HG03064 (cell line): ENCODE measurements around the gene COL23A1.

Source experiments
- ATAC-seq: cut with Tn5 transposase; IDR thresholded peaks from one replicate; pipeline ENCODE4 v1.9.1; 2021; ENCODE audit warnings: low read depth; ENCODE audit not compliant: unreplicated experiment

COL23A1 gene

DNA sequence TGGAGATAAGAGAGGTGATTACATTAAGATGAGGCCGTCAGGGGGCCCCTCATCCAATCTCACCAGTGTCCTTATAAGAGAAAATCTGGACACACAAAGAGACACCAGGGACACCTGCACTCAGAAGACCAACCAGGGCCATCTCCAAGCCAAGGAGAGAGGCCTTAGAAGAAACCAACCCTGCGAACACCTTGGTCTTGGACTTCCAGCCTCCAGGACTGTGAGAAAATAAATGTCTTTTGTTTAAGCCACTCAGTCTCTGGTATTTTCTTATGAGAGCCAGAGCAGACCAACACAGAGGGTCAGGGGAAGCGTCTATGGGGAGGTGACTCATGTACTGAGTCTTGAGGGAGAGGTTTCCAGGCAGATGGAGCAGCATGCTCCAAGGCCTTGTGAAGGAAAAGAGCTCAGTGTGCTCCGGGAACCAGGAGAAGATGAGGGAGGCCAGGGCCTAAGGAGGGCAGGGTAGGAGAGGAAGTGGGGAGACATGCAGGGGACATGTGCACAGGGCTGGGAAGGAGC is 363.0 kb downstream of the COL23A1 start:
- no peak for ATAC-seq

DNA sequence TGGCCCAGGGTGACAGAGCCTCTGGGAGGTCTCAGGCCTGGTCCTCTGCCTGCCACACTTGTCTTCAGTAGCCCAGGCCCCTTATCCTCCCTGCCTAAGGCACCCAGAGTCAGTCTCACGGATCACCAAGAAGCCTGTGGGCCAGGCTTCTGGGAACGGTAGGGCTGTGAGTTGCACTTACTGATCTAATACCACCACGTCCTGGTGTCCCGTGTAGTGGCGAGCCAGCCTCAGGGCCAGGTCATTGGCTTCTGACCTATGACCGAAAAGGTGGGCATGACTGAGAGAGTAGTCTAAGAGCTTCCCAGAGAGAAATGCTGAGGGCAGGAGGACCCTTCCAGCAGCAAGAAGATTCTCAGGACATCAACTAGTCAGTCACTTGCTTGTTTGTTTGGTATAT is 365.0 kb downstream of the COL23A1 start:
- no peak for ATAC-seq

DNA sequence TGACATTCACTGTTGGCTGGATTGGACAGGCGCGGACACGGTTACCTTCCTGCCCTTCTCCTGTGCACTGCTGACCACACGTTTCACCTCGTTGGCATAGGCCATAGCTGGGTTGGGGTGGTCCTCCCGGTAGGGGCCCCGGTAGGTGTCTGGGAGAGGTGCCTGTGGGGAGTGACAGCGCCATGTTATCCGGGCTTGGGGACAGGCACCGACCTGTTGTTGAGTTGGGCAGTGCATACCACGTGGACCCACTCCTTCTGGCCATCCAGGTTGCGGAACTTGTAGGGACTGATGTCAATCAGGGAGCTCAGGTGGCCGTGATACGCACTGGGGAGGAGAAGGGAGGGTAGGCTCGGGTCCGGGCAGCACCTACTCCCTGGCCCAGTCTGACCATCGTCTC is 365.8 kb downstream of the COL23A1 start:
- ATAC-seq = no peak

DNA sequence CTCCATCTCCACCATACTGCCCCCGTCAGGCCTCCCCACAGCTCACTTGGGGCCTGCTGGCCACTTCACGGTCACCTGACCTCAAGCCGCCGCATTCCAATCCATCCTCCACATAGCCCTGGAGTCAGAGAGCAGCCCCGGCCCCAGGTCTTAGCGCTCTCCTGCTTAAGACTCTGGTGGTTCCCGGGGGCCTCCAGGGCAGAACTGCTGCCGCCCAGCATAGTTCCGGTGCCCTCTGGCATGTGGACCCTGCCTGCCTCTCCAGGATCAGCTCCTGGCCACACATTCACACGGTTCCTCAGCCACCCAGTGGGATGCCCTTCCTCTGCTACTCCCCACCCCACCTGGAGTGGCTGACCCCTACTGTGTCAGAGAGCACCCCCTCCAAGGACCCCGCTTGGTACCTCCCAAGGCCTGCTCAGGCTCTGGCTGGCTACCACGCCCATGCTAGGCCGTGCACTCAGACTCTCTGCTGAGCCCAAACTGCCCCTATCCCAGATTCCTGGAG is 366.3 kb downstream of the COL23A1 start:
- no peak for ATAC-seq

DNA sequence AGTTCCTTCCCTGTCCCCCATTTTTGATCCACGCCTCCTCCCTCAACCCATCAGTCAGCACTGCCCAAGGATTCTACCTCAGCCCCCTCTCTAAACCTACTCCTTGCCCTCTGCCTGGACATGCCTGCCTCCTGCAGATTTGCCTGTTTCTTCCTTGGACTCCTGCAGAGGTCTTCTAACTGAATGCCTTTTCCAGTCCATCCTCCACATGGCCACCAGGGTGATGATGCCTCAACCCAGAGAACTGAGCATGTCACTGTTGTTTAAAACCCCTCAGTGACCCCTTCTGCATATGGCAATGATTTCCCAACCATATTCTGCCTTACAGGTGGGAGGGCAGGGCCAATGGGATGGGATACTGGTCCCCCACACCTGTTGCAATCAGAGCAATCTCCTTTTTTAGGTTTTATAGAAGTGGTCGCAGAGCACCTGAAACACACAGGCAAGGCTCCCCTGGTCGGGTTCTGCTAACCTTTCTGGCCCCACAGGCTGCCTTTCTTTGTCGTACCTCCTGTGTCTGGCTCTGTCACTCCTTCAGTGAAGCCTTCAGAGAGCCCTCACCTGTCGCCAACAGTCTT is 366.9 kb downstream of the COL23A1 start:
- ATAC-seq = no peak

DNA sequence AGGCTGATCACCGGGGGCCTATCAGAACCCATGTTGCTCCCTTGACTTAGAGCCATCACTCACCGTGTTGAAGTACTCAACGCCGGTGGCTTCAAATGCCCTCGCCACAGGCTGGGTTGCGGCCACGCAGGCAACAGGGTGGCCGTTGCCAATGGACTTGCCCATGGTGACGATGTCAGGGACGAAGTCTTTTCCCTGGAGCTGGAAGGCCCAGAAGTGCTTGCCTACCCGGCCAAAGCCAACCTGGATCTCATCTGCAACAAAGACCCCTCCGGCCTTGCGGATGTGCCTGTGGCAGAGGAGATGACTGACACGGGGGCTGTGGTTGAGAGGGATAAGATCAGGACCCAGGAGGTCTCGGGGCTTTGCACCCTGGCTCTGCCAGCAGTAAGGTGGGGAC is 367.9 kb downstream of the COL23A1 start:
- ATAC-seq = no peak

DNA sequence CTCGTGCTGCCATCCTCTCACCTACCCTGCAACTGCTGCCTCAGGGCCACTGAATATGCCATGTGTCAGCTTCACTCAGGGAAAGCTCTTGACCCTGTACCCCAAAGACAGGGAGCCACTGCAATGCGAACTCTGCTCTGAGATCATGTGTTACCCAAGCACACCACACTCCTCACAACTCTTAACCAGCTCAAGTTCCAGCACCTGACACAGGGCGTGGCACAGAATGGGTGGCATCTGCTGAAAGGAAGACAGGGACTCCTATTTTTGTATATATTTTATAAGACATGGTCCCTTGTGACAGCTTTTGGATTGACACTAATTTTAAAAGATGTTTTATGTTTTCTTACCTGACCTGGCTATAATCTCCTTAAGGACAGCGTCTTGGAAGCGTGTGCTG is 368.3 kb downstream of the COL23A1 start:
- no peak for ATAC-seq

DNA sequence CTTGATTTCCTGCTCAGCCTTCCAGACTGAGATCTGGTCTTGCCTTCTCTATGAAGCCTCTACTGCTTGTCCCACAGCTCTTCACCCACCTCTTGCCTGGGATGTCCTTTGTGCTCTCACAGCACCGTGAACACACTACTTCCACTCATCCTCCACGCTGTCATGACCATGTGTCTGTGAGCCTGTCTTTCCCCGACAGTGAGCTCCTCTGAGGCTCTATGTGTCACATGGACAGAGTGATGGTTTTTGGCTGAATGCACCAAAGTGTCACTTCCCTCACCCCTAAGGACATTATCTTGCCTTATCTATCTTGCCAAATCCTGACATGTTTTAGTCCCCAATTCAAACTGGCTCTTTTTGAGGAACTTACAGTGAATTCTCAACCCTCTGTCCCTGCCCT is 368.9 kb downstream of the COL23A1 start:
- ATAC-seq = no peak

DNA sequence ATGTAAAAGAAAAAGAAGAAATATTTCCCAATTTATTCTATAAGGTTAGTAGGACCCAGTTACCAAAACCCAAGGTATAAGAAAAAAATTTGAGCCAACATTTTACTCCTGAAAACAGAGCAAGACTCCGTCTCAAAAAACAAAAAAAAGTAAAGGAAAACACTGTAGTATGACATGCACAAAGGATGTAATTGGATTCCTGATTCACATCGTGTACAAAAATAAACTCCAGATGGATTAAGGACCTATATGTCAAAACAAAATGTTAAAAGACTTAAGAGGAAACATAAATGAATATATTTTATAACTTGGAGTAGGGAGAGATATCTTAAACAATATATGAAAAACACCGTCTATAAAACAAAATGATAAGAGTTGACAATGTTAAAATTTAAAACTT is 371.4 kb downstream of the COL23A1 start:
- ATAC-seq = no peak

DNA sequence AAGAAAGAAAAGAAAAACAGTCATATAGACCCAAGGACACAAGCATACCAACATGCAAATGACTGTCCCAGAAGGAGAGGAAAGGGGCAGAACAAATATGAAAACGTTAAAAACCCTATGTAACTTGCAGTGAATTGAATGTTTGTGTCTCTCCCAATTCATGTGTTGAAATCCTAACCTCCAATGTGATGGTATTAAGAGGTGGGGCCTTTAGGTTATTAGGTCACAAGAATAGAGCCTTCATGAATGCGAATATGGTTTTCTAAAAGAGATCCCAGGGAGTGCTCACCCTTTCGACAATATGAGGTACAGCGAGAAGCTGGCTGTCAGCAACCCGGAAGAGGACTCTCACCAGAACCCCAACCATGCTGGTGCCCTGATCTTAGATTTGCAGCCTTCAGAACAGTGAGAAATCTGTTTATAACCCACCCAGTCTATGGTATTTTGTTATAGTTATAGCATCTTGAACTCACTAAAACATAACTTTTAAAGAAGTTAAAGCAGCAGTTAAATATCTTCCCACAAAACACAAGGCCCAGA is 371.9 kb downstream of the COL23A1 start:
- no peak for ATAC-seq

DNA sequence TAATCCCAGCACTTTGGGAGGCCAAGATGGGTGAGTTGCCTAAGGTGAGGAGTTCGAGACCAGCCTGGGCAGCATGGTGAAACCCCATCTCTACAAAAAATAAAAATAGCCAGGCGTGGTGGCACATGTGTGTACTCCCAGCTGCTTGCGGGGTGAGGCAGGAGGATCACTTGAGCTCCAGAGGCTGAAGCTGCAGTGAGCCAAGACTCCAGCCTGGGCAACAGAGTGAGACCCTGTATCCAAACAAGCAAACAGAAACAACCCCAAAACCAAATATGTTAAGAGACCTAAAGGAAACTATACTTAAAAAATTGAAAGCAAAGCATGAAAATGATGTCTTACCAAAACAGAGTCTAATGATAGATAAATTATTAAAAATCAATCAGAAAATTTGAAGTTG is 373.4 kb downstream of the COL23A1 start:
- ATAC-seq = no peak

DNA sequence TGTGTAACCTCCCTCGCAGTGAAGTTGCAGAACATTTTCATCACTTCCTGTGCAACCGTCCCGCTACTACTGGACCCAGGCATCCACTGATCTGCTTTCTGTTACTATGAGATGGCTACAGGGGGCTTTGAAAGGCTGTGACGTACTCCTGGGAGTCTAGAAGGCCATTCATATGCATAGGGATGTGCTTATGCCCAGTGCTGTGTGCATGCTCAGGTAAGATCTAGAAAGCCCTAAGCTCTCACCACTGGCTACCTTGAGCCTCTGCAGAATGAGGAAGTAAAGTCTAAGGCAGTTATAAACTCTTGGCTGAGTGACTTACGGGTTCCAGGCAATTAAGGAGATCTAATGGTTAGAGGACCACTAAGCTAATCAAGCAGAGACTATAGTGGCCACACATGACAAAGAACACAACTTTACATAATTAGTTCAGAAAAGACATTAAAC is 374.1 kb downstream of the COL23A1 start:
- no peak for ATAC-seq

DNA sequence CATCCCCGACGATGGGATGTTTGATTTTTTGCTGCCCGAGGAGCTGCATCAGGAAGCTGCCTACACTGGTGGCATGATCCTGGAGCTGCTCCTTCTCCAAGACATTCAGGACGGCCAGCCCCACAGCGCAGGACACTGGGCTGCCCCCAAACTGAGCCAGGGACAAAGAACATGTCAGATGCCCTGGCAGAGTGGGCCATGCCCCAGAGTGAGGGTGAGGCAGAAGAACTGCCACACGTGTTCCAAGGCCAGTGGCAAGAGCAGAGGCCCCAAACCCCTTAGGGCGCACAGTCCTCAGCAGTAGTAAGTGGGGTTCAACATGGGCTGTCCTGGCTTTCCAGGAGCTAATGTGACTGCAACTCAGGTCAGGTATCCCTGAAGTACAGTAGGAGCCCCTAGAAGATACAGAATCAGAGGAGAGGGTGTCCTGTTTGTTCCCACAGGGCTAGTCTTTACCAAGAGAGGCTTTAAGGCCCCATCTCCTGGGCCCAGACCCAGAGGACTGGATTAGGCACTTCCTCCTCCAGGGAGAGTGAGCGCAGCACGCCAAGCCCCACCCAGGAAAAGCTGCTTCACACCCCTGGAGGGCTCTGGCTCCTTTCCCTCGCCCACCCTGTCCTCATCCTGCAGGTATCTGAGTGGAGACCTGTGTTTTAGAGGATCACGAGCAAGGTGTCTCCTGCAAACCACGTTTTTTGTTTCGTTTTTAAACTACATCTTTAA is 374.8 kb downstream of the COL23A1 start:
- no peak for ATAC-seq

DNA sequence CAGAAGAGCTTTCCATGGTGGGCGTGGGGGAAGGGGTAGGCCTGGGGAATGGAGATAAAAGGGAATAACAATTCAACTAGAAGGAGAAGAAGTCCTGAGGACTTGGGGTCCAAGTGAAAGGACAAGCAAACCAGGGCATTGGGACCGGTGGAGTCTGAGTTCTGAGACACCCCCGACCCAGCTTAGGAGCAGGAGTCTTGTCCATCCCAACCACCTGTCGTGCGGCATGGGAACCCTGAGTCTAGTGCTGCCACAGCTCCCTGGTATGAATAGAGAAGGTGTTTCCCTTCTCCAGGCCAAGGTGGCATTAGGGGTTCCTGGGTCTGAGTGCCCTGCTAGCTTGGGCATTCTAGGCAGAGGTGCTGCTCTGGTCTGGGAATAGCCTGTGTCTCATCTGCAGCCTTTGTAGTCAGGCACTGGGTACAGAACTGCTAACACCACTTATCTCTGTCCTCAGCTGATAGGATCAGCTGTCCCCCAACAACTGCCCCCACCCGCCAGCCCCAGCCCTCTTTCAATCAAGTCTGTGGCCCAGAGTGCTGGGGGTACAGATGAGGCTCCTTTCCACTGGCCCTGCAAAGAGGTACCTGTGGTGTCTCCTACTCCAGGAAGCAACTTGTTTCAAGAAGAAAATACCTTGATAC is 375.9 kb downstream of the COL23A1 start:
- no peak for ATAC-seq

DNA sequence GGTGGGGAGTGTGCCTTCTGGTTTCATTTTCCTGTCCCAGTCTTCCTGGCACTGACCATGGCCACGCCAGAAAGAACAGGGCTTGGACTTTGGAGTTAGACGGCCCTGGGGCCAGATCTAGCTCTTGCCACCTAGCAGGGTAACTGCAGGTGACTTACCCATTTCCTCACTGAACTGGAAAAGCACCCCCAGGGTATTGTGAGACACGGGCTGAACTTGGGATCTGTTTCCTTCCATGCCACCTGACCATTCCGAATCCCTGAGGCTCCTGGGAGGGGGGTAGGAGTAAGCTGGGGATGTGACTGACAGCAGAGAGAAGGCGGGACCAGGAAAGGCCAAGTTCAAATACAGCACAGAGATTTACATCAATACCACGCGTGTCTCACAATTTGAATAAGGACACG is 376.4 kb downstream of the COL23A1 start:
- no peak for ATAC-seq

DNA sequence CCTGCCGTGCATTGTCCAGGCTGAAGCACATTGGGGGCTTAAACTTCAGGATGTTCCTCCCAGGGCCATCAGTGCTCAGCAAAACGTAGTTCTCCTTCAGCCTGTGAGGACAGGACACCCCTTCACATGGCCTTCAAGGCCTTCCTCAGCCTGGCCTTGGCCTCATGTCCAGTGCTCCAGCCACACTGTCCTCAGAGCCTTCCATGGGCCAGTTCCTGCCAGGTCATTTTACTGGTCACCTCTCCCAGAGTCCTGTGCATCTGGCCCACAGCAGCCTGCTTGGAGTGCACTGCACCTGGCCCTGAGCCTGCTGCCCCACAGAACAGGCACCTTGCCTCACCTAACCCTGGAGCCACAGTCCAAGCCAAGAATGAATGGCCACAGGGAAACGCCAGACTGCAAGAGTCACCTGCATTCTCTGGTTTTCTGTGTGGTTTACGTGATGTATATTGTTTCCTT is 377.2 kb downstream of the COL23A1 start:
- no peak for ATAC-seq

DNA sequence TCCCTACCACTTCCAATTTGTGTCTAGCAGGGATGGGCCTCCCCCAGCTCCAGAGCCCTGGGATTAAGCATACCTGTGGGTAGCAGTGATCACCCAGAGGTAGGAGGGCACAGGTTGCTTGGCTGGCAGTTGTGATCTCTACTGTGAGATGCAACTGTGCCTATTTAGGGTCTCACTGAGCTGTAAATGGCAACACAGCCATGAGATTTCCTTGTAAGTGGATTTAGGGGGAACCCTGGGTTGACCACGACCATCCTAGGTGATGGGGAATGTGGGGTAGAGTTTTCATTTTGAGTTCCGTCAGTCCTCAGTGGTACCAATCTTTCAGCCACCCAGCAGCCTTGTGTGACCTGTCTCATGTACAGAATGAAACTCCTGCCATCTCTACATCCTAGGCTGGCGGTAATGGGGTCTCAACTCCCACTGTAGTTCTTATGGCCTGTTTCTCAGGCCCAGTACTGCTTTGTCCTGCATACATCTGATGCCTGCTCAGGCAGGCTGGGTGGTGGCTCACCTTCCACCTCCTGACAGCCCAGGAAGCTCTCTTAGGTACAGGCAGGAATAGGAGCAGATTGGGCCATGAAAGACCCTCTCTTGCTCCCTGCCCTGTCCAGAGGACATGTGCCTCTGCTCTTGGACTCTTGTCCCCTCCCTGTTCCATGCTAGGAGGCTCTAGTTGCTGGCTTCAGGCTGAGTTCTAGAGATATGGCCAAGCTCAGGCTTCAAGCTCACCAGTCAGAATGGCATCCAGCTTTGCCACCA is 377.8 kb downstream of the COL23A1 start:
- no peak for ATAC-seq

DNA sequence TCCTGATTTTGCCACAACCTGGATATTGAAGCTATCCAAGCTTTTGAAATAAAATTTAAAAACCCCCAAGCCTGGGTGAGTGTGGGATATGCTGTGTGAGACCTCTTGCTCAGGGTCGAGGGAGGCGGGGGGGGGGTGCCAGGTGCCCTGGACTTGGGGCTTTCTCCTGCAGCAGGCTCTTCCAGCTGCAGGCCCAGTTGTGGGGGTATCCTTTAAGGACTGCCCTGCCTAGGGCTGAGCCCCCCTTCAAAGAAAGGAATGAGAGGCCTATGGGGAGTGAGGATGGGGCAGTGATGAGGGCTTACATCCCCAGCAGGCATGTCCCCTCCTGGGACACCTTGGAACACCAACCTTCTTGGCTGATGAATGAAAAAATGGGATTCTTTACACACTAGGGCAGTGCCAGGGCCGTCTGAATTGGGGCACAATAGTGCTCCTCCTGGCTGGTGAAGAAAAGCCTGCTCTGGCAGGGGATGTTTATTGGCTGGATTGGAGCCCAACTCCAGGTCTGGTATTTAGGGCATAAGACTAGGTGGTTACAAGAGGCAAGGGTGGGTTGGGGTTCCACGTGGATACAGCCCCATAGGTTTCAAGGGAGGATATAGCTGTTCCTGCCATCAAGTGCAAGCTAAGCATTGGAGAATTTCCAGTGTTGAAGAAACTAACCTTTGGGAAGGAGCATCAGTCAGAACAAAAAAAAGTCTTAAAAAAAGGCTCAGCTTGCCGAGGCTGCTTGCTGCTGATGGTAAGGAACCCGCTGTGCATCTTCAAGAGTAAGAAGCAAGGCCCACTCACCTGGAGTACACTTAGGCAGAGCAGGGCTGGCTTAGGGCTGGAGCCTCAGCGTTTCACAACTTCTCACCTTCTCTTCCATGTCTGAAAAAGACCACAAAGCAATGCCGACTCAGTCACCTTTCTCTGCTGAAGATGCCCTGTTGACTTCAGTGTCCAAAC is 378.8 kb downstream of the COL23A1 start:
- no peak for ATAC-seq

DNA sequence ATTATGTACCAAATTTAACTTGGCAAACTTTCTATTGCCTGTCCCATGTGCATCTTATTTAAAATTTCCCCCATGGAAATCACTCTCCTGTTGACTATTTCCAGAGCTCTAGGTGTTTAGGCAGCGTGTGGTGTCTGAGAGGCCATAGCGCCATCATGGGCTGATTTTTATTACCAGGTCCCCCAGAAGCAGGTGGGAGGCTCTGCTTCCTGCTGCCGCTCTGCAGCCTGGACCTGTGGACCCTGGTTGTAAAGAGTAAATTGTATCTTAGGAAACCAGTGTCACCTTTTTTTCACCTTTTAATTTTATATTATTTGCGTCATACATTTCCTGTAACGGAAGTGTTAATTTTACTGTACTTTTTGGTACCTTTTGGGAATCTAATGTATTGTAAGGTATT is 379.5 kb downstream of the COL23A1 start:
- no peak for ATAC-seq
